GM18526 (cell line): ENCODE results near the gene MUC5B.

ENCODE experiments used
- POLR2A ChIP-seq: IDR thresholded peaks from 3 replicates; pipeline ENCODE4 v1.6.1; 2011; ENCODE audit not compliant: insufficient read length; ENCODE audit errors: extremely low read depth

The MUC5B gene

GRCh38 chr11:1192741-1193325 is 30.0 kb upstream of the MUC5B start:
- no peak for TF ChIP-seq POLR2A

GRCh38 chr11:1193326-1194230 is 29.3 kb upstream of the MUC5B start:
- TF ChIP-seq POLR2A, result no peak

GRCh38 chr11:1194231-1194976 is 28.5 kb upstream of the MUC5B start:
- TF ChIP-seq POLR2A, result no peak

- TF ChIP-seq POLR2A, result no peak
These were observed 27.7 kb upstream of the MUC5B start for GRCh38 chr11:1194977-1195681.

- TF ChIP-seq POLR2A, result no peak
These were observed 27.0 kb upstream of the MUC5B start for GRCh38 chr11:1195682-1196515.

- no peak for TF ChIP-seq POLR2A
These were observed 26.1 kb upstream of the MUC5B start for GRCh38 chr11:1196516-1197391.

GRCh38 chr11:1197431-1197885 is 25.4 kb upstream of the MUC5B start:
- TF ChIP-seq POLR2A, result no peak

GRCh38 chr11:1197886-1198560 is 24.8 kb upstream of the MUC5B start:
- TF ChIP-seq POLR2A, result no peak

GRCh38 chr11:1198561-1199240 is 24.2 kb upstream of the MUC5B start:
- TF ChIP-seq POLR2A, result no peak

- TF ChIP-seq POLR2A, result no peak
These were observed 23.6 kb upstream of the MUC5B start for GRCh38 chr11:1199241-1199750.

- TF ChIP-seq POLR2A, result no peak
These were observed 22.9 kb upstream of the MUC5B start for GRCh38 chr11:1199751-1200610.

GRCh38 chr11:1200611-1201191 is 22.2 kb upstream of the MUC5B start:
- no peak for TF ChIP-seq POLR2A
